HFF-Myc (cell line): Measurements from ENCODE around the gene CIPC.

Experiments used
- DNase-seq: peaks from one replicate; pipeline ENCODE4 v3.0.0-alpha.2; 2011; ENCODE audit warnings: low read depth; ENCODE audit errors: extremely low read depth
- H3K4me3 ChIP-seq: replicated peaks from 2 replicates; pipeline ENCODE4 v1.5.1; 2011; ENCODE audit warnings: low read depth, mild to moderate bottlenecking, control low read depth, low read length
- CTCF ChIP-seq: IDR thresholded peaks from 2 replicates; pipeline ENCODE4 v1.5.1; 2012; ENCODE audit warnings: mild to moderate bottlenecking, low read depth, low read length, control low read depth; ENCODE audit errors: missing control alignments

CIPC gene

GRCh38 chr14:77125823-77126325 lies 27.8 kb downstream of the CIPC start:
- H3K4me3 ChIP-seq = no peak overlapping the region
- no peak for DNase-seq
- TF ChIP-seq CTCF = no peak

GRCh38 chr14:77126461-77126990 lies 28.5 kb downstream of the CIPC start:
- no peak overlapping the region for H3K4me3 ChIP-seq
- no peak for TF ChIP-seq CTCF
- no peak for DNase-seq

- no peak overlapping the region for H3K4me3 ChIP-seq
- TF ChIP-seq CTCF = no peak
- DNase-seq = no peak
Observed at GRCh38 chr14:77128414-77128891, 30.4 kb downstream of the CIPC start.

GRCh38 chr14:77130386-77130785 lies 32.3 kb downstream of the CIPC start:
- TF ChIP-seq CTCF = no peak
- no peak overlapping the region for H3K4me3 ChIP-seq
- no peak for DNase-seq

GRCh38 chr14:77131206-77131605 lies 33.1 kb downstream of the CIPC start:
- TF ChIP-seq CTCF = no peak
- no peak for DNase-seq
- H3K4me3 ChIP-seq = no peak overlapping the region

GRCh38 chr14:77131871-77132486 lies 33.9 kb downstream of the CIPC start:
- no peak for DNase-seq
- TF ChIP-seq CTCF = no peak
- no peak overlapping the region for H3K4me3 ChIP-seq
